ENCODE results near the gene CTSS.

DNA sequence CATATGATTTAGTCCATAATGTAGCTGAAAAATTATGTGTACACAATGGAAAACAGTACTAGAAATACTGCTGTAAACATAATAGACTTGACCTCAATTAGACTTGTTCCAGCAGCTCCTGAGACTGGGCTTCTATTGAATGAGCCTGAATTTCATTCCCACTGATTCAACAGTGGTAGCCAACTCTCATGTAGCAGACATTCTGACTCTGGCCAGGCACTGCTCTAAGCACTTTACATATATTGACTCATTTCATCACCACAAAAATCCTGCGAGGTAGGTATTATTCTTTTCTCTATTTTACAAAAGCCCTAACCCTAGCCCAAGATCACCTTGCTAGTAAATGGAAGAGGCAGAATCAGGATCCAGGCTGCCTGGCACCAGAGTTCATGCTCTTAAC lies 12.8 kb upstream of the CTSS start:
- TF ChIP-seq, protein P1, sequence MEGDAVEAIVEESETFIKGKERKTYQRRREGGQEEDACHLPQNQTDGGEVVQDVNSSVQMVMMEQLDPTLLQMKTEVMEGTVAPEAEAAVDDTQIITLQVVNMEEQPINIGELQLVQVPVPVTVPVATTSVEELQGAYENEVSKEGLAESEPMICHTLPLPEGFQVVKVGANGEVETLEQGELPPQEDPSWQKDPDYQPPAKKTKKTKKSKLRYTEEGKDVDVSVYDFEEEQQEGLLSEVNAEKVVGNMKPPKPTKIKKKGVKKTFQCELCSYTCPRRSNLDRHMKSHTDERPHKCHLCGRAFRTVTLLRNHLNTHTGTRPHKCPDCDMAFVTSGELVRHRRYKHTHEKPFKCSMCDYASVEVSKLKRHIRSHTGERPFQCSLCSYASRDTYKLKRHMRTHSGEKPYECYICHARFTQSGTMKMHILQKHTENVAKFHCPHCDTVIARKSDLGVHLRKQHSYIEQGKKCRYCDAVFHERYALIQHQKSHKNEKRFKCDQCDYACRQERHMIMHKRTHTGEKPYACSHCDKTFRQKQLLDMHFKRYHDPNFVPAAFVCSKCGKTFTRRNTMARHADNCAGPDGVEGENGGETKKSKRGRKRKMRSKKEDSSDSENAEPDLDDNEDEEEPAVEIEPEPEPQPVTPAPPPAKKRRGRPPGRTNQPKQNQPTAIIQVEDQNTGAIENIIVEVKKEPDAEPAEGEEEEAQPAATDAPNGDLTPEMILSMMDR (IDR thresholded peaks at IDR 0.05 in 8 of 11, conservative IDR thresholded peaks at IDR 0.05 in 3 of 11), result no peak
- TF ChIP-seq POLR2A (IDR thresholded peaks at IDR 0.05), result no peak
